Tibial artery (tissue), 4 donors: Measurements from ENCODE around the gene MEDAG.

ENCODE experiments used
- DNase-seq, 2 donors: peaks; one replicate each; pipeline ENCODE4 v3.0.0-alpha.2; 2019
- H3K27ac ChIP-seq, 2 donors: fragments of 200-600 bp; sonication (generic) in 1 of 2; 1 replicate in 1 of 2; 2 replicates in 1 of 2; pipeline ENCODE4 v1.5.1; 2018 to 2019; ENCODE audit warnings: mild to moderate bottlenecking in 1 of 2
- H3K27me3 ChIP-seq, 2 donors: fragments of 200-600 bp; sonication (generic) in 1 of 2; one replicate each; pipeline versions ENCODE4 v1.5.1 to v1.6.0; 2016 to 2019
- H3K36me3 ChIP-seq, 3 donors: fragments of 200-600 bp; sonication (generic) in 2 of 3; one replicate each; pipeline ENCODE4 v1.5.1; 2016 to 2019; ENCODE audit warnings: mild to moderate bottlenecking in 2 of 3
- H3K4me1 ChIP-seq, 4 donors: fragments of 200-600 bp; sonication (generic) in 2 of 4; 1 replicate in 3 of 4; 2 replicates in 1 of 4; pipeline ENCODE4 v1.5.1; 2016 to 2019
- H3K4me3 ChIP-seq, 2 donors: fragments of 200-600 bp; sonication (generic) in 1 of 2; 1 replicate in 1 of 2; 2 replicates in 1 of 2; pipeline ENCODE4 v1.5.1; 2018 to 2019; ENCODE audit warnings: mild to moderate bottlenecking in 2 of 2
- H3K9me3 ChIP-seq, 3 donors: fragments of 200-600 bp; sonication (generic) in 1 of 3; one replicate each; pipeline ENCODE4 v1.5.1; 2016 to 2019
- intact Hi-C: fragments of 100-400 bp; cut with DNase I; formaldehyde crosslinking; loops from one replicate; pipeline ENCODE4 v1.15.0; 2023; ENCODE audit warnings: low total_unique reads
- TF ChIP-seq, protein P1 (sequence below), 2 experiments: fragments of 200-600 bp in 1 of 2; fragments of 450-650 bp in 1 of 2; IDR thresholded peaks; one replicate each; pipeline ENCODE4 v1.5.1; 2017 to 2019; ENCODE audit warnings: antibody characterized with exemption in 2 of 2, mild to moderate bottlenecking in 1 of 2, moderate library complexity in 1 of 2

Gene MEDAG

GRCh38 chr13:30905932-30906383 lies at the start of gene MEDAG:
Gene MEDAG, plus strand, starts transcription at chr13:30906271. Its CDS starts 245 bp downstream, at chr13:30906516.
- H3K27me3 ChIP-seq: no peaks in the 10 kb centered on the region
- DNase-seq: peak; percentile 93 to 95

GRCh38 chr13:30857018-30857417 lies 49.1 kb upstream of the MEDAG start:
- Histone ChIP-seq H3K36me3 (no peaks in the 10 kb centered on the region), H3K4me1 (no peaks in the 10 kb centered on the region), H3K27me3 (no peaks in the 10 kb centered on the region), H3K9me3 (peaks cover 0 to 6% (median 0%) of the 10 kb centered on the region in 3 donors), H3K4me3 (no peak overlapping the region), H3K27ac (no peak overlapping the region)
- DNase-seq: no peak
- intact Hi-C loops: no loop called here
- TF ChIP-seq, protein P1, sequence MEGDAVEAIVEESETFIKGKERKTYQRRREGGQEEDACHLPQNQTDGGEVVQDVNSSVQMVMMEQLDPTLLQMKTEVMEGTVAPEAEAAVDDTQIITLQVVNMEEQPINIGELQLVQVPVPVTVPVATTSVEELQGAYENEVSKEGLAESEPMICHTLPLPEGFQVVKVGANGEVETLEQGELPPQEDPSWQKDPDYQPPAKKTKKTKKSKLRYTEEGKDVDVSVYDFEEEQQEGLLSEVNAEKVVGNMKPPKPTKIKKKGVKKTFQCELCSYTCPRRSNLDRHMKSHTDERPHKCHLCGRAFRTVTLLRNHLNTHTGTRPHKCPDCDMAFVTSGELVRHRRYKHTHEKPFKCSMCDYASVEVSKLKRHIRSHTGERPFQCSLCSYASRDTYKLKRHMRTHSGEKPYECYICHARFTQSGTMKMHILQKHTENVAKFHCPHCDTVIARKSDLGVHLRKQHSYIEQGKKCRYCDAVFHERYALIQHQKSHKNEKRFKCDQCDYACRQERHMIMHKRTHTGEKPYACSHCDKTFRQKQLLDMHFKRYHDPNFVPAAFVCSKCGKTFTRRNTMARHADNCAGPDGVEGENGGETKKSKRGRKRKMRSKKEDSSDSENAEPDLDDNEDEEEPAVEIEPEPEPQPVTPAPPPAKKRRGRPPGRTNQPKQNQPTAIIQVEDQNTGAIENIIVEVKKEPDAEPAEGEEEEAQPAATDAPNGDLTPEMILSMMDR (IDR thresholded peaks at IDR 0.05): no peak

More at GRCh38 chr13:30905932-30906383, at the start of gene MEDAG:
- TF ChIP-seq, protein P1 (IDR thresholded peaks at IDR 0.05): peak in 1 of 2 experiments; percentile 7
- Histone ChIP-seq H3K4me3 (peak within 1 kb of the TSS; percentile 60 to 69), H3K9me3 (no peaks in the 10 kb centered on the region), H3K4me1 (peaks cover 0 to 59% (median 27%) of the 10 kb centered on the region in 4 donors), H3K36me3 (no peaks in the 10 kb centered on the region), H3K27ac (peak within 1 kb of the TSS; percentile 92 to 96)
- intact Hi-C loops: loop anchor here (10.0 kb wide), 1 partner anchor 101 kb away; no protein-coding TSS in a partner anchor

DNA sequence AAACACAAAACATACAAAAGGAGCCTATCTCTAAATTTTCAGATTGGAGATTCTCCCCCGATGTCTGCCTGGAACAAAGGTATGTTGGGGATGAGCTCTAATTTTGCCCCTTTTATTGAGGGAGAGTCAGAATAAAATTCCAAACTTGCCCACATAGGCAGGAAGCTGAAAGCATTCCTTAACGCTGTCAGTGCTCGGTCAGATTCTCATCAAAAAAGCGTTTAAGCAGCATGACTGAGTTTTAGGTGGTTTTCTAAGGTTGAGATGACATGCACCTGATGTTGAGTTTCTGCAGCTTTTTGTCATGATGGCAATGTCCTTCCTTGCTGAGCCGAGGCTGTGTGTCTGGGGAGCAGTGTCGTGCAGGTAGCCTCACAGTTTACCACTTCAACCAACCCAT lies 48.4 kb upstream of the MEDAG start:
- H3K27me3 ChIP-seq: no peaks in the 10 kb centered on the region
- no peaks in the 10 kb centered on the region for H3K36me3 ChIP-seq
- H3K9me3 ChIP-seq: peaks cover 0 to 6% (median 0%) of the 10 kb centered on the region in 3 donors
- no peak overlapping the region for H3K27ac ChIP-seq
- intact Hi-C loops: no loop called here
- peaks cover 0 to 6% (median 5%) of the 10 kb centered on the region in 4 donors for H3K4me1 ChIP-seq
- no peak overlapping the region for H3K4me3 ChIP-seq
- TF ChIP-seq, protein P1 (IDR thresholded peaks at IDR 0.05): no peak
- no peak for DNase-seq

DNA sequence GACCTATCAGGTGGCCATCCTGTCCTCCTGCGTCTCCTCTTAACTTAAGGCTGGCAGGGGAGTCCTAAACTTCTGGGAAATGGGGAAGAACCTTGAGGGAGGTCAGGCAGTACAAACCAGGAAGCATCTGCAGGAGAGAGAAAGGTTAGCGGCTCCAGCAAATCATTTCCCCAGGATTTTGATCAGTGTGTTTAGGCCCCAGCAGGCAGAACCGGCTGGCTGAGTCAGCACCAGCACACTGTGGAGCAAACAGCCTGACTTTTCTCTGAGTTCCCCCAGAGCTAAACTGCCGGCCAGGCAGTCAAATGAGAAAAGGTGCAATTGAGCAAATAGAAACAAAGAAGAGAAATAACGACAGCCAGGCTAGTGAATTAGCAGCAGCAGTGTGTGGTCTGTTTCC lies 46.7 kb upstream of the MEDAG start:
- intact Hi-C loops: no loop called here
- DNase-seq: no peak
- Histone ChIP-seq H3K27me3 (no peaks in the 10 kb centered on the region), H3K9me3 (peaks cover 0 to 6% (median 0%) of the 10 kb centered on the region in 3 donors), H3K36me3 (no peaks in the 10 kb centered on the region), H3K4me3 (no peak overlapping the region), H3K27ac (no peak overlapping the region), H3K4me1 (peaks cover 4 to 23% (median 22%) of the 10 kb centered on the region in 4 donors)
- TF ChIP-seq, protein P1 (IDR thresholded peaks at IDR 0.05): no peak

DNA sequence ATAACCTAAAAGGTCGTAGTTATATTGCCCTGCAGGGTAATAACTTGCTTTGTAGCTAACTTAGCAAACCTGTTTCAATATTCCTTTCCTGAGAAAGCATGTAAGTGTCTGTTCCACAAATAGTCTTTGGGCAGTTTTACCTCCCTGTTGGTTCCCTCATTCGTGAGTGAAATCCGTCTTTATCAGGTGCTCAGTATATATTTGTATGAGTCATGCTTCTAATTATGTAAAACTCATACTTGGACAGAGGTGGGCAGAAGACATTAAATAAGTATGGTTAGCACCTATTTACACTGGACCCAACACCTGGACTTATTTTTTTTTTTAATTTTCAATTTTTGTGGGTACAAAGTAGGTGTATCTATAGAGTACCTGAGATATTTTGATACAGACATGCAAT lies 44.9 kb upstream of the MEDAG start:
- intact Hi-C loops: loop anchor here (5.0 kb wide), 1 partner anchor 36 kb away; no protein-coding TSS in a partner anchor

More for the DNA sequence above, 44.9 kb upstream of the MEDAG start:
- no peak for DNase-seq
- no peaks in the 10 kb centered on the region for H3K27me3 ChIP-seq
- no peak overlapping the region for H3K4me3 ChIP-seq
- peaks cover 6 to 41% (median 40%) of the 10 kb centered on the region in 4 donors for H3K4me1 ChIP-seq
- no peak overlapping the region for H3K27ac ChIP-seq
- TF ChIP-seq, protein P1 (IDR thresholded peaks at IDR 0.05): no peak
- H3K9me3 ChIP-seq: peaks cover 0 to 6% (median 0%) of the 10 kb centered on the region in 3 donors
- H3K36me3 ChIP-seq: no peaks in the 10 kb centered on the region
